ENCODE results near the gene BAIAP2L2. TPM values are rescaled to one million over a fixed set of nuclear protein-coding genes. Genes with fewer than 3 reads are reported as not detected.
"Not testable (repeated sequence)": the region's sequence is repeated elsewhere in the genome, so short reads cannot be mapped to it uniquely, and the experiment has no call there.

Gene BAIAP2L2
- total and polyA plus RNA-seq, 2 experiments from 2014 or later = 4.4 to 8.2 TPM

DNA sequence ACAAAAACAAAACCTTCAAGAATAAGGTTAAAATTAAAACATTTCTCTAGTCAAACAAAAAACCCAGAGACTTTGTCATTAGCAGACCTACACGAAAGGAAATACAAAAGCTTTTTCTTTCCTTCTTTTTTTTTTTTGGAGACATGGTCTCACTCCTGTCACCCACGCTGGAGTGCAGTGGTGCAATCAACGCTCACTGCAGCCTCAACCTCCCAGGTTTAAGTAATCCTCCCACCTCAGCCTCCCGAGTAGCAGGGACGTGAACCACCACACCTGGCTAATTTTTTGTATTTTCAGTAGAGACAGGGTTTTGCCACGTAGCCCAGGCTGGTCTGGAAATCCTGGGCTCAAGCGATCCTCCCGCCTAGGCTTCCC lies 40.6 kb upstream of the BAIAP2L2 start:
- H3K27me3 ChIP-seq = no peaks in the 10 kb centered on the region
- H3K36me3 ChIP-seq (replicated peaks; ENCODE audit: insufficient read depth, low read depth) = no peaks in the 10 kb centered on the region
- peaks cover 10% of the 10 kb centered on the region for H3K4me1 ChIP-seq (ENCODE audit: insufficient read depth)
- H3K9me2 ChIP-seq (replicated peaks; ENCODE audit: insufficient read depth) = no peaks in the 10 kb centered on the region
- no peaks in the 10 kb centered on the region for H3K79me2 ChIP-seq
- no peak overlapping the region for H2AFZ ChIP-seq
- H3K9me3 ChIP-seq (ENCODE audit: low read depth) = no peaks in the 10 kb centered on the region
- H4K20me1 ChIP-seq (ENCODE audit: insufficient read depth, poor library complexity, severe bottlenecking) = no peaks in the 10 kb centered on the region
- H3K27ac ChIP-seq = no peak overlapping the region
- no peak for DNase-seq (ENCODE audit: low spot score)
- WGBS (ENCODE audit: low lambda C conversion rate, missing lambda C conversion rate) = 87% methylated on average over 8 of the region's 8 CpGs
- H3K4me3 ChIP-seq = no peak overlapping the region
- no peak overlapping the region for H3K4me2 ChIP-seq
- no peak for TF ChIP-seq EZH2phosphoT487 (IDR thresholded peaks at IDR 0.05; ENCODE audit: low read depth, severe bottlenecking, unreplicated experiment)
- TF ChIP-seq, protein P1, sequence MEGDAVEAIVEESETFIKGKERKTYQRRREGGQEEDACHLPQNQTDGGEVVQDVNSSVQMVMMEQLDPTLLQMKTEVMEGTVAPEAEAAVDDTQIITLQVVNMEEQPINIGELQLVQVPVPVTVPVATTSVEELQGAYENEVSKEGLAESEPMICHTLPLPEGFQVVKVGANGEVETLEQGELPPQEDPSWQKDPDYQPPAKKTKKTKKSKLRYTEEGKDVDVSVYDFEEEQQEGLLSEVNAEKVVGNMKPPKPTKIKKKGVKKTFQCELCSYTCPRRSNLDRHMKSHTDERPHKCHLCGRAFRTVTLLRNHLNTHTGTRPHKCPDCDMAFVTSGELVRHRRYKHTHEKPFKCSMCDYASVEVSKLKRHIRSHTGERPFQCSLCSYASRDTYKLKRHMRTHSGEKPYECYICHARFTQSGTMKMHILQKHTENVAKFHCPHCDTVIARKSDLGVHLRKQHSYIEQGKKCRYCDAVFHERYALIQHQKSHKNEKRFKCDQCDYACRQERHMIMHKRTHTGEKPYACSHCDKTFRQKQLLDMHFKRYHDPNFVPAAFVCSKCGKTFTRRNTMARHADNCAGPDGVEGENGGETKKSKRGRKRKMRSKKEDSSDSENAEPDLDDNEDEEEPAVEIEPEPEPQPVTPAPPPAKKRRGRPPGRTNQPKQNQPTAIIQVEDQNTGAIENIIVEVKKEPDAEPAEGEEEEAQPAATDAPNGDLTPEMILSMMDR (IDR thresholded peaks at IDR 0.05; ENCODE audit: poor library complexity) = no peak
- TF ChIP-seq EZH2 (IDR thresholded peaks at IDR 0.05; ENCODE audit: borderline replicate concordance) = no peak

DNA sequence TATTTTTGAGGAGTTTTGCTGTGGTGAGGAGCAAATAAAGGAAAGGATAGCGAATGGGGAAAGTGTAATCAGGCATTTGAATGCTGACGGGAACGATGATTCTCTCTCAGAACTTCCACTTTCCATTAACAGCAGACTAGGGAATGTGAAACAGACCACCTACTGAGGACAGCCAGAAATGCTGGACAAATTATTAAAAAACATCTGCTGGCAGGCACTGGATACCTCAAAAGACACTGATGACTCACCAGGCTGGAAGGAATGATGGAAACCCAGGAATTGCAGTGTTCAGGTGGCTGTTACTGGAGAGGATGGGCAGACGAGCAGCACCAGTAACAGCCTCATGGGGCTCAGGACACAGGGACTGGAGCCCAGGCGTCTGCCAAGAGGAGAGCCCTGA lies 37.8 kb upstream of the BAIAP2L2 start:
- H3K4me2 ChIP-seq = no peak overlapping the region
- TF ChIP-seq EZH2 (IDR thresholded peaks at IDR 0.05; ENCODE audit: borderline replicate concordance) (no peak), EZH2phosphoT487 (IDR thresholded peaks at IDR 0.05; ENCODE audit: low read depth, severe bottlenecking, unreplicated experiment) (no peak)
- TF ChIP-seq, protein P1 (IDR thresholded peaks at IDR 0.05; ENCODE audit: poor library complexity) = no peak
- DNase-seq (ENCODE audit: low spot score) = no peak
- no peaks in the 10 kb centered on the region for H4K20me1 ChIP-seq (ENCODE audit: insufficient read depth, poor library complexity, severe bottlenecking)
- no peaks in the 10 kb centered on the region for H3K79me2 ChIP-seq
- no peaks in the 10 kb centered on the region for H3K9me3 ChIP-seq (ENCODE audit: low read depth)
- H2AFZ ChIP-seq = no peak overlapping the region
- H3K9me2 ChIP-seq (replicated peaks; ENCODE audit: insufficient read depth) = no peaks in the 10 kb centered on the region
- no peaks in the 10 kb centered on the region for H3K36me3 ChIP-seq (replicated peaks; ENCODE audit: insufficient read depth, low read depth)
- no peak overlapping the region for H3K4me3 ChIP-seq
- H3K4me1 ChIP-seq (ENCODE audit: insufficient read depth) = no peaks in the 10 kb centered on the region
- WGBS (ENCODE audit: low lambda C conversion rate, missing lambda C conversion rate) = 66% methylated on average over 5 of the region's 5 CpGs
- no peaks in the 10 kb centered on the region for H3K27me3 ChIP-seq
- H3K27ac ChIP-seq = no peak overlapping the region

DNA sequence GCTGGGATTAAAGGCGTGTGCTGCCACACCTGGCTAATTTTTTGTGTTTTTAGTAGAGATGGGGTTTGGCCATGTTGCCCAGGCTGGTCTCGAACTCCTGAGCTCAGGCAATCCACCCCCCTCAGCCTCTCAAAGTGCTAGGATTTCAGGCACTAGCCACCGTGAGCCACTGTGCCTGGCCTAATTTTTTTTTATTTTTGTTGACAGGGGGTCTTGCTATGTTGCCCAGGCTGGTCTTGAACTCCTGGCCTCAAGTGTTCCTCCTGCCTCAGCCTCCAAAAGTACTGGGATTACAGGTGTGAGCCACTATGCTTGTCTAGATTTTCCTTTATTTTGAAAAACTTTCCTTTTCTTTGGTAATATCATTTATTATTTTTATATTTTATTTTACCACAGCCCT lies 35.7 kb upstream of the BAIAP2L2 start:
- not testable (repeated sequence) for H3K9me3 ChIP-seq (ENCODE audit: low read depth); H3K4me3 ChIP-seq; H3K36me3 ChIP-seq (replicated peaks; ENCODE audit: insufficient read depth, low read depth); H3K79me2 ChIP-seq; H3K4me2 ChIP-seq; H2AFZ ChIP-seq; H3K27ac ChIP-seq; H4K20me1 ChIP-seq (ENCODE audit: insufficient read depth, poor library complexity, severe bottlenecking); H3K4me1 ChIP-seq (ENCODE audit: insufficient read depth); H3K9me2 ChIP-seq (replicated peaks; ENCODE audit: insufficient read depth); DNase-seq (ENCODE audit: low spot score); H3K27me3 ChIP-seq
- WGBS (ENCODE audit: low lambda C conversion rate, missing lambda C conversion rate) = 92% methylated on average over 3 of the region's 3 CpGs

DNA sequence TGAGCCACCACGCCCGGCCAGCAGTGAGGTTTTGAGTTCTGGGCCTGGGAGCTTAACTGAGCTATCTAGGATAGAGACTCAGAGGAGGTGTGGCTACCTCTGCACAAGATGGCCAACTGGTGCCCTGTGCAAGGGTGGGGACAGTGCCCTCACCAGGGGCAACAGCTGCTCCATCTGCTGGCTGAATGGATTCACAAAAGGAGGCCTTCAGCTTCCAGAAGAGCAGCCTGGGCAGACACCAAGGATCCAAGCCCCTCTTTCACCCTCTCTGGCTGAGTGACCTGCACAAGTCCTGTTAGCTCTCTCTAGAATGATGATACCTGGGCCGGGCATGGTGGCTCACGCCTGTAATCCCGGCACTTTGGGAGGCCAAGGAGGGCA lies 33.5 kb upstream of the BAIAP2L2 start:
- 98% methylated on average over 5 of the region's 5 CpGs for WGBS (ENCODE audit: low lambda C conversion rate, missing lambda C conversion rate)
- Histone ChIP-seq H4K20me1 (ENCODE audit: insufficient read depth, poor library complexity, severe bottlenecking) (no peaks in the 10 kb centered on the region), H3K4me3 (no peak overlapping the region), H3K27ac (no peak overlapping the region), H3K9me2 (replicated peaks; ENCODE audit: insufficient read depth) (no peaks in the 10 kb centered on the region), H3K9me3 (ENCODE audit: low read depth) (no peaks in the 10 kb centered on the region), H3K4me2 (no peak overlapping the region), H2AFZ (no peak overlapping the region), H3K4me1 (ENCODE audit: insufficient read depth) (no peaks in the 10 kb centered on the region), H3K27me3 (no peaks in the 10 kb centered on the region), H3K36me3 (replicated peaks; ENCODE audit: insufficient read depth, low read depth) (no peaks in the 10 kb centered on the region), H3K79me2 (no peaks in the 10 kb centered on the region)
- DNase-seq (ENCODE audit: low spot score) = no peak
- TF ChIP-seq, protein P1 (IDR thresholded peaks at IDR 0.05; ENCODE audit: poor library complexity) = no peak
- TF ChIP-seq EZH2phosphoT487 (IDR thresholded peaks at IDR 0.05; ENCODE audit: low read depth, severe bottlenecking, unreplicated experiment) (no peak), EZH2 (IDR thresholded peaks at IDR 0.05; ENCODE audit: borderline replicate concordance) (no peak)

All from hepatocyte (in vitro differentiated cells).